ENCODE results near the gene KRT4. TPM values are rescaled to one million over a fixed set of nuclear protein-coding genes. Genes with fewer than 3 reads are reported as not detected.

KRT4 gene
- total RNA-seq (2022; extraction: Qiagen RNA extraction; ENCODE audit: low read depth): 2.3 to 4.2 TPM (median 3.1 TPM) in 5 replicates

GRCh38 chr12:52813885-52814709 is at the start of gene KRT4:
Gene KRT4 (minus strand): TSS chr12:52814116. CDS start chr12:52814058, 58 bp downstream.

GRCh38 chr12:52848661-52849255 is 34.8 kb upstream of the KRT4 start, which contains the start of gene KRT78:
Gene KRT78 (minus strand): TSS chr12:52848994. CDS start chr12:52848930, 64 bp downstream.

GRCh38 chr12:52833922-52834726 is 20.2 kb upstream of the KRT4 start, which contains the start of gene KRT79:
Gene KRT79 (minus strand): TSS chr12:52834311. CDS start chr12:52834260, 51 bp downstream.

GRCh38 chr12:52795694-52796428 is 18.1 kb downstream of the KRT4 start, which contains the start of gene KRT3:
Gene KRT3 (minus strand): TSS chr12:52796117. CDS start chr12:52796042, 75 bp downstream.

GRCh38 chr12:52776913-52777395 is 37.0 kb downstream of the KRT4 start, which contains the start of gene KRT76:
Gene KRT76 (minus strand): TSS chr12:52777345. CDS start chr12:52777291, 54 bp downstream.

Other genes with a start within 250 kb of the KRT4 start
- not detected in 5 replicates for gene KRT74, start 240.3 kb downstream of the KRT4 start, total RNA-seq (2022; extraction: Qiagen RNA extraction; ENCODE audit: low read depth)
- gene KRT72, start 212.7 kb downstream of the KRT4 start, total RNA-seq (2022; extraction: Qiagen RNA extraction; ENCODE audit: low read depth): not detected in 5 replicates
- gene KRT73, start 195.6 kb downstream of the KRT4 start, total RNA-seq (2022; extraction: Qiagen RNA extraction; ENCODE audit: low read depth): not detected in 5 replicates
- 0.03 TPM in 1 of 5 replicates, not detected in the others for gene KRT2, start 161.9 kb downstream of the KRT4 start, total RNA-seq (2022; extraction: Qiagen RNA extraction; ENCODE audit: low read depth)
- gene KRT1, start 133.7 kb downstream of the KRT4 start, total RNA-seq (2022; extraction: Qiagen RNA extraction; ENCODE audit: low read depth): not detected in 5 replicates
- not detected in 5 replicates for gene KRT77, start 110.6 kb downstream of the KRT4 start, total RNA-seq (2022; extraction: Qiagen RNA extraction; ENCODE audit: low read depth)
- gene KRT76, start 36.8 kb downstream of the KRT4 start, total RNA-seq (2022; extraction: Qiagen RNA extraction; ENCODE audit: low read depth): not detected in 5 replicates
- 0.03 to 0.10 TPM in 2 of 5 replicates, not detected in the others for gene KRT3, start 18.0 kb downstream of the KRT4 start, total RNA-seq (2022; extraction: Qiagen RNA extraction; ENCODE audit: low read depth)
- gene KRT79, start 20.2 kb upstream of the KRT4 start, total RNA-seq (2022; extraction: Qiagen RNA extraction; ENCODE audit: low read depth): 0.09 to 0.22 TPM (median 0.16 TPM) in 4 of 5 replicates, not detected in the other
- gene KRT78, start 34.9 kb upstream of the KRT4 start, total RNA-seq (2022; extraction: Qiagen RNA extraction; ENCODE audit: low read depth): 0.06 TPM in 1 of 5 replicates, not detected in the others
- 2,787 to 3,378 TPM (median 3,286 TPM) in 5 replicates for gene KRT8, start 91.0 kb upstream of the KRT4 start, total RNA-seq (2022; extraction: Qiagen RNA extraction; ENCODE audit: low read depth)
- 1,942 to 2,363 TPM (median 2,341 TPM) in 5 replicates for gene KRT18, start 135.0 kb upstream of the KRT4 start, total RNA-seq (2022; extraction: Qiagen RNA extraction; ENCODE audit: low read depth)
- gene EIF4B, start 192.3 kb upstream of the KRT4 start, total RNA-seq (2022; extraction: Qiagen RNA extraction; ENCODE audit: low read depth): 250 to 461 TPM (median 286 TPM) in 5 replicates
- gene TNS2, start 235.9 kb upstream of the KRT4 start, total RNA-seq (2022; extraction: Qiagen RNA extraction; ENCODE audit: low read depth): 11.2 to 16.8 TPM (median 13.0 TPM) in 5 replicates

Measured in A549 treated with CpdA at 1 μM for 4 hours (cell line).